Kidney glomerular epithelial cell (primary cell): Measurements from ENCODE around the gene GAK.
"Not testable (repeated sequence)": the region's sequence is repeated elsewhere in the genome, so short reads cannot be mapped to it uniquely, and the experiment has no call there.

Source experiments
- DNase-seq: peaks from one replicate; lab custom pipeline; 2025; lab: John Stamatoyannopoulos, UW

The GAK gene

GRCh38 chr4:926538-926937 is 5.6 kb downstream of the GAK start:
- DNase-seq, result no peak

GRCh38 chr4:925771-926500 is 6.2 kb downstream of the GAK start:
- DNase-seq, result no peak

GRCh38 chr4:925171-925570 is 6.9 kb downstream of the GAK start:
- no peak for DNase-seq

- no peak for DNase-seq
Observed at GRCh38 chr4:924107-925096, 7.7 kb downstream of the GAK start.

GRCh38 chr4:921830-922331 is 10.2 kb downstream of the GAK start:
- no peak for DNase-seq

- DNase-seq, result not testable (repeated sequence)
Observed at GRCh38 chr4:919004-919680, 13.0 kb downstream of the GAK start.

- not testable (repeated sequence) for DNase-seq
Observed at GRCh38 chr4:918591-918990, 13.5 kb downstream of the GAK start.

GRCh38 chr4:917992-918391 is 14.1 kb downstream of the GAK start:
- no peak for DNase-seq

GRCh38 chr4:917466-917865 is 14.7 kb downstream of the GAK start:
- no peak for DNase-seq

- no peak for DNase-seq
Observed at GRCh38 chr4:915595-915994, 16.5 kb downstream of the GAK start.

GRCh38 chr4:915041-915474 is 17.1 kb downstream of the GAK start:
- DNase-seq, result no peak

- no peak for DNase-seq
Observed at GRCh38 chr4:914531-914930, 17.6 kb downstream of the GAK start.

GRCh38 chr4:913280-913618 is 18.9 kb downstream of the GAK start:
- no peak for DNase-seq

GRCh38 chr4:912548-913279 is 19.4 kb downstream of the GAK start:
- DNase-seq, result no peak

- DNase-seq, result no peak
Observed at GRCh38 chr4:911871-912490, 20.1 kb downstream of the GAK start.

GRCh38 chr4:911221-911751 is 20.8 kb downstream of the GAK start:
- DNase-seq, result no peak

- DNase-seq, result no peak
Observed at GRCh38 chr4:910366-911091, 21.6 kb downstream of the GAK start.

GRCh38 chr4:909821-910220 is 22.3 kb downstream of the GAK start:
- DNase-seq, result no peak

- DNase-seq, result no peak
Observed at GRCh38 chr4:909131-909571, 23.0 kb downstream of the GAK start.
